Liver (tissue), 9 donors: ENCODE data around the gene MEN1. TPM values are rescaled to one million over a fixed set of nuclear protein-coding genes. Genes with fewer than 3 reads are reported as not detected.

Experiments used
- DNase-seq: peaks from one replicate; pipeline ENCODE4 v3.0.0-alpha.2; 2017; ENCODE audit warnings: low spot score
- H3K27ac ChIP-seq, 2 donors: one replicate each; pipeline ENCODE4 v1.7.0; 2013; ENCODE audit warnings: inconsistent platforms in 2 of 2, low read length in 2 of 2, control low read depth in 1 of 2, low read depth in 1 of 2, mild to moderate bottlenecking in 1 of 2
- H3K27me3 ChIP-seq, 4 donors: one replicate each; pipeline versions ENCODE4 v1.6.1 to v1.7.0; 2013; ENCODE audit warnings: low read length in 3 of 4, inconsistent platforms in 1 of 4, mild to moderate bottlenecking in 1 of 4, moderate library complexity in 1 of 4; ENCODE audit not compliant: control insufficient read depth in 4 of 4, insufficient read depth in 4 of 4
- H3K36me3 ChIP-seq, 4 donors: one replicate each; pipeline versions ENCODE4 v1.6.1 to v1.7.0; 2013; ENCODE audit warnings: low read length in 3 of 4, mild to moderate bottlenecking in 3 of 4, low read depth in 1 of 4, moderate library complexity in 1 of 4; ENCODE audit not compliant: control insufficient read depth in 4 of 4, insufficient read depth in 3 of 4
- H3K4me1 ChIP-seq, 4 donors: one replicate each; pipeline versions ENCODE4 v1.6.1 to v1.7.0; 2013; ENCODE audit warnings: low read length in 3 of 4, mild to moderate bottlenecking in 3 of 4, moderate library complexity in 1 of 4; ENCODE audit not compliant: control insufficient read depth in 4 of 4, insufficient read depth in 4 of 4
- H3K4me3 ChIP-seq, 3 donors: one replicate each; pipeline versions ENCODE4 v1.6.1 to v1.7.0; 2013; ENCODE audit warnings: low read length in 3 of 3, control low read depth in 1 of 3, low read depth in 1 of 3, mild to moderate bottlenecking in 1 of 3
- H3K9ac ChIP-seq, 2 donors: one replicate each; pipeline ENCODE4 v1.7.0; 2013; ENCODE audit warnings: low read length in 2 of 2, mild to moderate bottlenecking in 2 of 2, moderate library complexity in 2 of 2, control low read depth in 1 of 2, low read depth in 1 of 2
- H3K9me3 ChIP-seq, 4 donors: one replicate each; pipeline versions ENCODE4 v1.6.1 to v1.7.0; 2013; ENCODE audit warnings: low read length in 3 of 4; ENCODE audit not compliant: control insufficient read depth in 4 of 4
- CTCF ChIP-seq: fragments of 150-350 bp; IDR thresholded peaks from 2 replicates; pipeline ENCODE4 v1.5.1; 2017; ENCODE audit warnings: improper control_type of control experiment, low read depth, low read length; ENCODE audit not compliant: missing input control
- EGR1 ChIP-seq, 2 donors: IDR thresholded peaks; 2 replicates each; pipeline ENCODE4 v1.6.1; 2016 to 2018; ENCODE audit warnings: antibody characterized with exemption in 2 of 2, low read depth in 2 of 2
- FOXA1 ChIP-seq: IDR thresholded peaks from 2 replicates; pipeline ENCODE4 v1.6.1; 2016; ENCODE audit warnings: antibody characterized with exemption
- FOXA2 ChIP-seq: IDR thresholded peaks from 2 replicates; pipeline ENCODE4 v1.6.1; 2016; ENCODE audit warnings: antibody characterized with exemption
- GABPA ChIP-seq, 2 donors: IDR thresholded peaks in 1 of 2; conservative IDR thresholded peaks in 1 of 2; 2 replicates each; pipeline ENCODE4 v1.6.1; 2016; ENCODE audit warnings: antibody characterized with exemption in 2 of 2, mild to moderate bottlenecking in 1 of 2, moderate library complexity in 1 of 2
- HNF4A ChIP-seq, 2 donors: conservative IDR thresholded peaks; 2 replicates each; pipeline ENCODE4 v1.6.1; 2016; ENCODE audit warnings: antibody characterized with exemption in 2 of 2, mild to moderate bottlenecking in 2 of 2
- NR2F2 ChIP-seq: IDR thresholded peaks from 2 replicates; pipeline ENCODE4 v1.6.1; 2016; ENCODE audit warnings: antibody characterized with exemption
- RAD21 ChIP-seq, 2 donors: IDR thresholded peaks; 2 replicates each; pipeline ENCODE4 v1.6.1; 2016; ENCODE audit warnings: antibody characterized with exemption in 2 of 2, mild to moderate bottlenecking in 2 of 2
- REST ChIP-seq: IDR thresholded peaks from 2 replicates; pipeline ENCODE4 v1.6.1; 2016; ENCODE audit warnings: antibody characterized with exemption, mild to moderate bottlenecking
- RXRA ChIP-seq, 2 donors: IDR thresholded peaks; 2 replicates each; pipeline ENCODE4 v1.6.1; 2017 to 2018; ENCODE audit warnings: antibody characterized with exemption in 2 of 2, mild to moderate bottlenecking in 1 of 2
- TAF1 ChIP-seq: conservative IDR thresholded peaks from 2 replicates; pipeline ENCODE4 v1.6.1; 2016; ENCODE audit warnings: antibody characterized with exemption, mild to moderate bottlenecking
- WGBS: extraction: QIAGEN DNeasy Blood & Tissue Kit; methylation state at CpG from one replicate; pipeline ENCODE4 v1.1.7; 2013; 5-methylcytosine and 5-hydroxymethylcytosine counted together
- polyA plus RNA-seq, 2 donors: library from polyadenylated mRNA; stranded (reverse) in 1 of 2; unstranded in 1 of 2; fragments of 200-250 nt in 1 of 2; fragments of >200 nt in 1 of 2; fragmentation: Nextera tagmentation in 1 of 2; extraction: Ambion mirVana in 1 of 2; gene quantifications; one replicate each; pipeline versions ENCODE4 v1.2.1 to v1.2.3, GENCODE V29; 2013 to 2015
- total RNA-seq, 2 donors: library from RNA; depleted of rRNA; stranded (reverse); fragments of >200 nt; gene quantifications; one replicate each; pipeline ENCODE4 v1.2.3, GENCODE V29; 2014
- TF ChIP-seq, protein P1 (sequence below): IDR thresholded peaks from 2 replicates; pipeline ENCODE4 v1.6.1; 2016; ENCODE audit warnings: antibody characterized with exemption
- TF ChIP-seq, protein P2 (sequence below): IDR thresholded peaks from 2 replicates; pipeline ENCODE4 v1.6.1; 2016; ENCODE audit warnings: antibody characterized with exemption
- donor health status: healthy.
- donor health status: healthy.
- donor health status: healthy.
- donor health status: healthy.
- donor health status: healthy.

MEN1 gene
- total and polyA plus RNA-seq, 4 donors = 9.0 to 15.1 (median 13.4) TPM

- Histone ChIP-seq H3K27ac (no peak overlapping the region), H3K4me3 (no peak overlapping the region), H3K9ac (no peak overlapping the region), H3K4me1 (peaks cover 0 to 7% (median 0%) of the 10 kb centered on the region in 4 donors), H3K27me3 (no peaks in the 10 kb centered on the region), H3K36me3 (peaks cover 35 to 74% (median 57%) of the 10 kb centered on the region in 4 donors), H3K9me3 (no peaks in the 10 kb centered on the region)
- no peak for TF ChIP-seq HNF4A (conservative IDR thresholded peaks at IDR 0.05)
- TF ChIP-seq REST = no peak
- TF ChIP-seq RXRA (IDR thresholded peaks at IDR 0.05) = no peak
- TF ChIP-seq GABPA (IDR thresholded peaks at IDR 0.05 in 1 of 2, conservative IDR thresholded peaks at IDR 0.05 in 1 of 2) = no peak
- TF ChIP-seq NR2F2 = no peak
- no peak for TF ChIP-seq CTCF
- TF ChIP-seq RAD21 (IDR thresholded peaks at IDR 0.05) = no peak
- TF ChIP-seq EGR1 (IDR thresholded peaks at IDR 0.05; ENCODE audit: low read depth in 2 of 2) = no peak
- TF ChIP-seq FOXA2 = no peak
- no peak for DNase-seq
- 93% methylated on average over 30 of the region's 30 CpGs for WGBS
Measured at GRCh38 chr11:64765291-64765850, 45.0 kb downstream of the MEN1 start.

DNA sequence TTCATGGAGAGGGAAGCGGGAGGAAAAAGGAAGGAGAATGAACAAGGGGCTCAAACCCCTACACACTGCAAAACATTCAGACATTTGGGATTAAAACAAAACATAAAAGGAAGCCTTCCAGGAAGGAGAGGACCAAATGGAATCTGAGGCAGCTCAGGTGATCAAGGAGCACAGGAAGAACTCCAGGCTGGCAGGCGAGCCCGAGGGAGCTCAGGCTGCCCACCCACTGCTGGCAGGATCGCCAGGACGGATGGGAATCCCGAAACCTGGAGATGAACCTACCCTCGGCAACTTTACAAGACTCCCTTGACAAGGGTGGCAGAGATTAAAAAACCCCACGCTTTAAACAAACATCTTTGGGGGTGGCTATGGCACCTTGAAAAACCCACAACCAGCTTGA, 45.6 kb downstream of the MEN1 start:
- Histone ChIP-seq H3K4me3 (no peak overlapping the region), H3K27me3 (no peaks in the 10 kb centered on the region), H3K9me3 (no peaks in the 10 kb centered on the region), H3K4me1 (peaks cover 0 to 7% (median 0%) of the 10 kb centered on the region in 4 donors), H3K36me3 (peaks cover 31 to 68% (median 51%) of the 10 kb centered on the region in 4 donors), H3K27ac (no peak overlapping the region), H3K9ac (no peak overlapping the region)
- DNase-seq = no peak
- 90% methylated on average over 8 of the region's 8 CpGs for WGBS
- TF ChIP-seq FOXA1 (no peak), TAF1 (no peak), REST (no peak)
- TF ChIP-seq, protein P1, sequence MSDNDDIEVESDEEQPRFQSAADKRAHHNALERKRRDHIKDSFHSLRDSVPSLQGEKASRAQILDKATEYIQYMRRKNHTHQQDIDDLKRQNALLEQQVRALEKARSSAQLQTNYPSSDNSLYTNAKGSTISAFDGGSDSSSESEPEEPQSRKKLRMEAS = no peak
- TF ChIP-seq, protein P2, sequence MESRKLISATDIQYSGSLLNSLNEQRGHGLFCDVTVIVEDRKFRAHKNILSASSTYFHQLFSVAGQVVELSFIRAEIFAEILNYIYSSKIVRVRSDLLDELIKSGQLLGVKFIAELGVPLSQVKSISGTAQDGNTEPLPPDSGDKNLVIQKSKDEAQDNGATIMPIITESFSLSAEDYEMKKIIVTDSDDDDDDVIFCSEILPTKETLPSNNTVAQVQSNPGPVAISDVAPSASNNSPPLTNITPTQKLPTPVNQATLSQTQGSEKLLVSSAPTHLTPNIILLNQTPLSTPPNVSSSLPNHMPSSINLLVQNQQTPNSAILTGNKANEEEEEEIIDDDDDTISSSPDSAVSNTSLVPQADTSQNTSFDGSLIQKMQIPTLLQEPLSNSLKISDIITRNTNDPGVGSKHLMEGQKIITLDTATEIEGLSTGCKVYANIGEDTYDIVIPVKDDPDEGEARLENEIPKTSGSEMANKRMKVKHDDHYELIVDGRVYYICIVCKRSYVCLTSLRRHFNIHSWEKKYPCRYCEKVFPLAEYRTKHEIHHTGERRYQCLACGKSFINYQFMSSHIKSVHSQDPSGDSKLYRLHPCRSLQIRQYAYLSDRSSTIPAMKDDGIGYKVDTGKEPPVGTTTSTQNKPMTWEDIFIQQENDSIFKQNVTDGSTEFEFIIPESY = no peak
